HPDE6-E6E7 (cell line): ENCODE data around the gene ZBTB11.
"Not testable (repeated sequence)": the region's sequence is repeated elsewhere in the genome, so short reads cannot be mapped to it uniquely, and the experiment has no call there.

ENCODE experiments used
- DNase-seq: peaks from one replicate; pipeline ENCODE4 v3.0.0; 2011; ENCODE audit warnings: missing footprints; ENCODE audit errors: extremely low spot score

Gene ZBTB11

GRCh38 chr3:101618726-101619125 lies 58.2 kb downstream of the ZBTB11 start:
- no peak for DNase-seq

DNA sequence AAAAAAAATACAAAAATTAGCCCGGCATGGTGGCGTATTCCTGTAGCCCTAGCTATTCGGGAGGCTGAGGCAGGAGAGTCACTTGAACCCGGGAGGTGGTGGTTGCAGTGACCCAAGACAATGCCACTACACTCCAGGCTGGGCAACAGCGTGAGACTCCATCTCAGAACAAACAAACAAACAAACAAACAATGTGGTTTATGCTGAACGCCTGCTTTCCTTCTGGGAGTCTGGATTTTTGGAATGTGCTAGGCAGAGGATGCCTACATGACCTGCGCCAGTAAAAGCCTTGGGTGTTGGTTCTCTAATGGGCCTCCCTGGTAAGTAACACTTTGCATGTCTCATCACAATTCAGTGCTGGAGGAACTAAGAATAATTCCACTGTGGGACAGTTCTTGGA lies 59.5 kb downstream of the ZBTB11 start:
- no peak for DNase-seq

DNA sequence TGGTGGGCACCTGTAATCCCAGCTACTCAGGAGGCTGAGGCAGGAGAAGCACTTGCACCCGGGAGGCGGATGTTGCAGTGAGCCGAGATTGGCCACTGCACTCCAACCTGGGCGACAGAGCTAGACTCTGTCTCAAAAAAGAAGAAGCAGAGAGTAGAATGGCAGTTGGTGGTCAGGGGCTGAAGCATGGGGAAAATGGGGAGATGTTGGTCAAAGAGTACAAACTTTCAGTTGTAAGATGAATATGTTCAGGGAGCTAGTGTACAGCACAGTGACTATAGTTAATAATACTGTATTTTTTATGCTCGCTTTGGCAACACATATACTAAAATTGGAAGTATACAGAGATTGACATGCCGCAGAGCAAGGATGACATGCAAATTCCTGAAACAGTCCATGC lies 61.4 kb downstream of the ZBTB11 start:
- DNase-seq: no peak

- not testable (repeated sequence) for DNase-seq
Observed at GRCh38 chr3:101613014-101613413, 63.9 kb downstream of the ZBTB11 start.

- no peak for DNase-seq
Observed at GRCh38 chr3:101611023-101611422, 65.9 kb downstream of the ZBTB11 start.

DNA sequence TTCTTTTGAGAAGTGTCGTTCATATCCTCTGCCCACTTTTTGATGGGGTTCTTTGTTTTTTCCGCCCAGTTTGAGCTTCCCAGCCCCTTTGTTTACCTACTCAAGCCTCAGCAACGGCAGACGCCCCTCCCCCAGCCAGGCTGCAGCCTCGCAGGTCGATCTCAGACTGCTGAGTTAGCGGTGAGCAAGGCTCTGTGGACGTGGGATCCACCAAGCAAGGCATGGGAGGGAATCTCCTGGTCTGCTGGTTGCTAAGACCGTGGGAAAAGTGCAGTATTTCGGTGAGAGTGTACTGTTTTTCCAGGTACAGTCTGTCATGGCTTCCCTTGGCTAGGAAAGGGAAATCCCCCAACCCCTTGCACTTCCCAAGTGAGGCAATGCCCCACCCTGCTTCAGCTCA lies 71.5 kb downstream of the ZBTB11 start:
- not testable (repeated sequence) for DNase-seq

DNA sequence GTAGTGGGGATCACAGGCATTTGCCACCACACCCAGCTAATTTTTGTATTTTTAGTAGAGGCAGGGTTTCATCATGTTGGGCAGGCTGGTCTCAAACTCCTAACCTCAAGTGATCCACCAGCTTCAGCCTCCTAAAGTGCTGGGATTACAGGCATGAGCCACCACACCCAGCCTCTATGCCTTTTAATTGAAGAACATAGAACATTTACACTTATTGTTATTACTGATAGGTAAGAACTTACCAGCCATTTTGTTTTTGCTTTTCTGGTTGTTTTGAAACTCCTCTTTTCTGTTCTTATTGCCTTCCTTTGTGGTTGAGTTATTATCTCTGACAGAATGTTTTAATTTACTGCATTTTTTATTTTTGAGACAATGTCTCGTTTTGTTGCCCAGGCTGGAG lies 73.7 kb downstream of the ZBTB11 start:
- DNase-seq: no peak

DNA sequence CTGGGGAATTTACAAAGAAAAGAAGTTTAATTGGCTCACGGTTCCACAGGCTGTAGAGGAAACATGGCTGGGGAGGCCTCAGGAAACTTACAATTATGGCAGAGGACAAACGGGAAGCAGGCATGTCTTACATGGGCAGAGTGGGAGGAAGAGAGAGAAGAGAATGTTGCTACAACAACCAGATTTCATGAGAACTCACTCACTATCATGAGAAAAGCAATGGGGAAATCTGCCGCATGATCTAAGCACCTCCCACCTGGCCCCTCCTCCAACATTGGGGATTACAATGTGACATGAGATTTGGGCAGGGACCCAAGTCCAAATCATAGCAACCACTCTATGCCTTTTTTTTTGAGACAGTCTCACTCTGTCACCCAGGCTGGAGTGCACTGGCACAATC lies 74.2 kb downstream of the ZBTB11 start:
- no peak for DNase-seq
